HG03025 (cell line): ENCODE measurements around the gene NKX3-2.

Experiments used
- ATAC-seq: cut with Tn5 transposase; IDR thresholded peaks from one replicate; pipeline ENCODE4 v1.9.1; 2021; ENCODE audit warnings: mild to moderate bottlenecking, moderate library complexity; ENCODE audit not compliant: unreplicated experiment, low FRiP score

The NKX3-2 gene

DNA sequence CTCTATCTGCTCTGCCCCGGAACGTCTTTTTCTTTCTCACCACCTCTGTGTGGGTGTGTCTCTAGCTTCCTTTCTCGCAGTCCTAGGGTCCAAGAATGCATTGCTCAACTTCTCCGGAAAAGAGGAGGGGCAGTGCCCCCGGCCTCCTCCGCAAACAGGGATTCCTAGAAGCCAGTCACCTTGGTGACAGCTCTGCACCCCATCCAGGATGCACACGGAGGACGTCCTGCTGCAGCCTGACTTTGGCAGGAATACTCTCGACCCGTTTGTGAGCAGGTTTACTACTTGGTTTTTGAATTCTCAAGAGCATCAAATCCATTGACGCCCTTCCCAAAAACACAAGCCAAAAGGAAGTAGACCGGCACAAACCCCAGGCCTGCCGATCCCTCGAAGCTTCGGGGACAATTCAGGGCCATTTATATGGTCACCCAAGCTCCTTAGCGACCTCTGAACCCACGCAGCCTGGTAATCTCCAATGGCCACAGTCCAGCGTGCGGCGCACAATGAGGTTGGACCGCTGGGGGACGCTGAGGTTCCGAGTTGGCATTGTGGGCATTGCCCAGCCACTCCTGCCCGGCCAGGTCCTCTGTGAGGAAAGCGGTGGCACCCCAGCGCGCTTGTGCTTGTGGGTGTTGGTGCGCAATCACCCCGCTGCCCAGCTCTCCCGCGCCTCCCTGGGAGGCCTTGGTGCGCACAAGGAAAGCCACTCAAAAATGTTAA is 9.8 kb downstream of the NKX3-2 start:
- no peak for ATAC-seq

- ATAC-seq: no peak
Observed at GRCh38 chr4:13533670-13534343, 10.5 kb downstream of the NKX3-2 start.

DNA sequence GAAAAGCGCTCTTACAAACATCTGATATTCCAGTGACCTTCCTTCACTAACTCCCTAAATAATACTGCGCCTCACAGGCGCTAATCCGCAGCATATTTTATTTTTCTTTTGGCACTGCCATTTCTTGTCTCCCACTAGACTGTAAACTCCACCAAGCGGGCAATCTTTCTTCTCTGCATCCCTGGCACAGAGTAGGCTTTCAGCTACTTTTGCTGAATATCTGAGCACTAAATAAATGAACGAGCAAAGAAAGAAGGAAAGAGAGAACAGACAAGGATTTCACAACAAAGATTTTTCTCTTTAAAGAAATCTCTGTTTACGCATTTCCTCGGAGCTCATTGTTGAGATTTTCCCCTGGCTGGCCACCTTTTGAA is 12.7 kb downstream of the NKX3-2 start:
- ATAC-seq: no peak

DNA sequence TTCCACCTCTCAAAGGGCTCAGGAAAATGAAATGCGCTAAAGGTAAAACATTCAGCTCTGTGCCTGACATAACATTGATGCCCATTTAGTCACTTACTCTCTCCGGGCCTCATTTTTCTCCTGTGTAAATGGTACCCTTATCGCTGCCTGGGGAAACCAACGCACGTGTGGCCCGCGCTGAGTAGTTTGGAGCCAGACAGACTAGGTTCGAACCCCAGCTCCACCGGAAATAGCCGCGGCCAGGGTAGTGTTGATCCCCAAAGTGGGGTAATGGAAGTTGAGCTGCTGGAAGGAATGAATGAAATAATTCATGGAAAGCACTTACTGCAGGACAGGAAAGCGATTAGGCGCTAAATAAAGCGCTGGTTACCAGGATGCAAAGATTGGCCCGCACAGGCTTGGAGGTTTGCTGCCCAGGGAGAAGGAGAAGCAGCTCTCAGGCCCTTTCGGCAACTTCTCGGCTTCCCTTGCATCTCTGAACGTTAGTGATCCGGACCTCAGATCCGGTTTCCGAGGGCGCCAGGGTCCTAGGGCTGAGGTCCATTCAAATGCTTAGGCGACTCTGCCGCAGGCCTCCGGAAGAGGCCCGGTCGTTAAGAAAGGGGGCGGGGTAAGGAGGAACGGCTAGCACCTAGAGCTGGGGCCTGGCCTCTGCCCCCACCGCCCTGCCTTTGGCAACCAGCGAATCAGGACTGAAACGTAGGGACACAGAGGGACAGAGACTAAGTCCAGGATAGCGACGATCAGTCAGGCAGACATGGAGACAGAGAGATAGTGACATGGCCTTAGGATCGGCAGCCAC is 13.3 kb downstream of the NKX3-2 start:
- no peak for ATAC-seq

DNA sequence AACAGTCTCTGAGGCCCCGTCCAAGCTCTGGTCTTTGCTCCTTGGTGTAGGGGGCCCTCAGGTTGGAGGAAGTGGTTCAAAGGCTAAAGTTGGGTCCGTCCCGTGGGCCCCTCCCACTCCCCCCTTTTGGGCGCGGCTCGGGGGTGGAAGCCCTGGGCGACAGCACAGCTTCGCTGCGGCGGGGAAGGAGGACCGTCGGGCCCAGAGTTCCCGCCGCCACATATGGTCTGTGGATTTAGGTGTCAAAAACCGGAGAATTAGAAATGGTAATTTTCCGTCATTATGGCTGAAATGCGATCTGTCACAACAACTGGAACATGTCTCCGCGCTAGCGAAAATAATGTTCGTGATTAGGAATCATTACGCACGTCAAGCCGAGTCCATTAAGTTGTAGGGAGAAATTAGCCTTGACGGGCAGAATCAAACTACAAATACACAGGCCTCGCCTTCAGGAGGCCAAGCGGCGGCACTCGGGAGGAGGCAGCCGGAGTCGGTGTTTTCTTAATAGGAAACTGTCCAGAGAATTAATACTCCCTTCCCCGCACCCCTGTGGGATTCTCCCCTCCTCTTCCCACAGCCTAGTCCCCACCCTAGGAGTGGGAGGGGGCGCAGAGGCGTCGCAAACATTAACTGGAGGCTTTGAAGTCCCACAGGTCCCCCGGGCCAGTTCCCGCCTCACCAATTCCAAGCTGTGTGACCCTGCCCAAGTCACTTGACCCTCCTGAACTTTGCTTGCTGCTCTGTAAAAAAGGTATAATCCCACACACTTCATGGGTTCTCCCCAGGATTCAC is 15.0 kb downstream of the NKX3-2 start:
- ATAC-seq: no peak

DNA sequence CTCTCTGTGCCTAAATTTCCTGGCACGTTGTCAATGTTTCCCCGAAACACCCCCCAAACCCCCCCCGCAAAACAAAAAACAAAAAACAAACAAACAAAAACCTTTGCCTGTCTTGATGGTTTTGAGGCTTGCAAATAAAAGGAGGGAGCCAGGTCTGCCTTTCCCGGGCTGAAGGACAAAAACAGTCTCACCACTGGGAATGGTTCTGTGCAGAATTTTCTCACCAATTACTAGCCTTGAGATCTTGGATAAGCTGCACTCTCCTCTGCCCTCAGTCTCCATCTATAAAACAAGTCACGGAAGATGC is 15.5 kb downstream of the NKX3-2 start:
- ATAC-seq: no peak

GRCh38 chr4:13527981-13528820 is 16.1 kb downstream of the NKX3-2 start:
- peak; percentile 80 for ATAC-seq

- no peak for ATAC-seq
Observed at GRCh38 chr4:13527192-13527980, 16.9 kb downstream of the NKX3-2 start.

DNA sequence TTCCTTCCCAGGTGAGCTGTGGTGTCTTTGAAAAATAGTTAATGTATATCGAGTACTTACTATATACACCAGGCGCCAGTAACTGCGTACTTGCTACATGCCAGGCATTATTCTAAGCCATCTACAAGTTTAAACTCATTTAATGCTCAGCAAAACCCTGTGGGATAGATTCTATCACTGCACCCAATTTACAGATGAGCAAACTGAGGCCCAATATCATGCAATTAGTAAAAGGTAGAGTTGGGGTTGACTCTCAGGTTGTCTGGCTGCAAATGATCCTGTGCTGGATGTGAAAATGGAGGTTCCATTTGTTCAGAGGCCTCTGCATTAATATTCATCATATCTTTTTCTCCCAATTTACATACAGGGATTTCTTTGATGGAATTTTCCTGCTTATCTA is 17.6 kb downstream of the NKX3-2 start:
- no peak for ATAC-seq

DNA sequence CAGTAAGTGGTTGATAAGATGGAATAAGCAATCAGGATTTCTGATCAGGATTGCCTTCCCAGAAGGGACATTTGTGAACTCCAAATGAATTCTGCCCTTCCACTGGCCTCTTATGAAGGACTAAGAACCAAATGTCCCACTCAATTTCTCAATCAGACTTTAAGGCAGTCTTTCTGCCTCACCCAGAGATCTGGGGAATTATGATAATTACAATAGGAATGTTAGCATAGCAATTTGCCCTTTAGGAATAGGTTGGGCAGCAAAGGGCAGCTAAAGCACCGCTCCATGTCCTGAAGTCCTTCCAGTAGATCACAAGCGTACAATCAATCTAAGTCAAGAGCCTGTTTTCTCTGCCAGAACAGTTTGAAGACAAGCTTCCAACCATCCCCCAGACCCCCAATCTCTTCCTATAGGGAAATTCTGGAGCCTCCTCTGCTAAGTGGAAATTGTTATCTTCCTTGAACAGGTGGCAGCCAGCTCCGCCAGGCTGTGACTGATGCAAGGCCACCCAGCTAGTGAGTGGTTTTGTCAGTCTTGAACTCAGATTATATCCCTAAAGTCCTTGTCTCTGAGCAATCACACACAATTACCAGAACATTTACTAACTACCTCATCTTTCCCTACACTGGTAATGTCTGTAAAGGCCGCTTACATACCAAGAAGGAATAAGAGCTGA is 18.6 kb downstream of the NKX3-2 start:
- ATAC-seq: no peak

DNA sequence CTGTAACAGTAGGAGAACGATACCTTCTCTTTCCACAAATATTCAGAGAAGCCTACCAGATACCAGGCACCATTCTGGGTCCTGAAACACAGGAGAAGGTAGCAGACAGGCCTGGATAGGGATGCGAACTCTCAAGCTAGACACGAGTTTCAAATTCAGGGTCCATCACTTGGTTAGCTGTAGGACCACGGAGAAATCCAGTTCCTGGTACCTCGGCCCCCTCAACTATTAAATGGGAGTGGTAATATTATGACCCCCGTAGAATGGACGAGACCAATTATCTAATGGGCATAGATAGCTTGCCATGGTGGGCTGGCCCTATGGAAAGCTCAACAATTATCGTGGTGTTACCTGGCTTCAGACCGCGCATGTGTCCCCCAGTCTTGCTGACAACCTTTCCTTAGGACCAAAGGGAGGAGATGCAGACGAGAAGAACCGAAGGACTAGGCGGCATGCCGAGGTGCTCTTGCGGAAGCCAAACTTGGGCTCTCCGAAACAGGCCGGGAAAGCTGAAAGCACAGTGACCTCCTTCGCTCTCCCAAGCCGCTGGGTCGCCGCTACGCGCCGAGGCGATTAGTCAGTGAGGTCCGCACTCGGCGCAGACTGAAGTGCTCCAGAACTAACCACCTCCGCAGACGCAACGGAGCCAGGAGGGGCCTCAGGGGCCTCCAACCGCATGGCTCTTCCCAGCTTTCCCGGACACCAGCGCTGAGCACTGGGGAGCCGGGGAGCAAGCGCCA is 19.6 kb downstream of the NKX3-2 start:
- no peak for ATAC-seq

DNA sequence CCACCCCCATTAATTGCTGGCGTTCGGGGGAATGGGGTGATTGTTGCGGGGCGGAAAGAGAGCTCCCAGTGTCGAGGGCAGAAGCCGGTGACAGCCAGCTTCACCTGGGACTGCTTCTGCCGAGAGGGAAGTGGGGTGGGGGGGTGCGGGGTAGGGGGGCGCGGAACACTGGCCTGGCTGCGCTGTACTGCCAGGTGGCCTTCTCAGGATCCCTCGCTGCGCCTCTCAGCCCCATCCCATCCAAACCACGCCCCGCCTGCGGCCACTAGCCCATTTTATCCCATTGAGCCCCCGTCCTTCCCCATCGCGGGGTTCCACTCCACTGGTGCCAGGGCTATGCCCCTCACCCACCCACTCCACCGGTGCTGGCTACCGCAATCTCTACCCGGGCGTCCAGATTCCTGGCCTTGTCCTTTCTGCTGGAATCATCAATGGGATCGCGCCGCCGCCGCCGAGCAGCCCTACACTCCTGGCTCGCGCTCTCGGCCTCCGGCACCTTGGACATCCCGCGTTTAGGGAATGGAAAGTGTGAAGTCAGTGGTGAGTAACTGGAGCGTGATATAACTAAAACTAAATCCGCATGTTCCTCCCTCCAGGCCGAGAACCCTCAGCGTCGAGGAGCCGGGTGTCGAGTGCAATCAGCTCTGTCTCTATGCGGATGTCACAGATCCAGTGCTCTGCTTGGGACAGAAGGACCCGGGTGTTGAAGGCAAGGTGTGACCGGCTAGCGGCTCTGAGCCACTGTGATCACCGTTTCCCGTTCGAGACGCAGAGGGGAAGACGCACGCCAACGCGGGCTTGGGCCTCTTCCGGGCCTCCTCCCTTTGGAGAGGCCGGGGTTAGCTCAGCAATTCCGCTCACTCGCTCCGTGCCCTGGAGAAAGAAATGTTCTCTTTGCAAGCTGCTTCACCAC is 20.5 kb downstream of the NKX3-2 start:
- ATAC-seq: no peak

- no peak for ATAC-seq
Observed at GRCh38 chr4:13523105-13523477, 21.2 kb downstream of the NKX3-2 start.

DNA sequence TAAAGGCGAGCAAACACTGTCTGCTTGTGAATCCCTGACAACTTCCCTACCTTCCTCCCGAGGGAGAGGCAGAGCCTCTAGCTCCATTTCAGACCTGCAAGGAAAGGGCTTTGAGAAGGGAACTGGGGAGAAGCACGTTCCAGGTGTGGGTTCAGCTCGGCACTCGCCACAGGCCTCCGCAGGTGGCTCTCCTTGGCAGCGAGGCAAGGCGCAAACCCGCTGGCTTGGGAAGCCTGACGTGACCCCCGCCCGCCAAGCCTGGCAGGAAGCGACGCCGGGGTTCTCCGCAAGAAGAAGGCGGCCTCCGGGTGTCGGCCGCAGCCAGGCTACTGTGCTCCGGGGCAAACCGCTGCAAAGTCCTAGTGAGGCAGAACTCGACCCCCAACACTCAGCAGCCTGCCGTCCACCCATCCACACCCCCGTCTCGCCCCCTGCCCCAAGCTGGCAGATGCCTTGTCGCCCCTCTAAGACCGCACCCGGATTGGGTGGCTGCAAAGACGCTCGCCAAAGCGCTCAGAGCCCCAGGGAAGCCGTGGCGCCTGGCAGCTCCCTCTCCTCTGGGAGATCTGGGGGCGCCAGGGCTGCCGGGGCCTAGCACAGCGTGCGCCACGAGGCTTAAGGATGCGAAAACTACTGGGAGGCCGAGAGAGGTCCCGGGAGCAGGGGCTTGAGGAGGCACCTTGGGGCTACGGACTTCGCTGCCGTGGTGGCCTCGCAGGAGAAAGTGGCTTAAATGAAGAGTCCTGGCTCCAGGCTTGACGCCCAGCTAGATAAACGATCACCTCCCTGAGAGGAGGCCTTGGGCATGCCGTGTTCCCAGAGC is 21.8 kb downstream of the NKX3-2 start:
- no peak for ATAC-seq

GRCh38 chr4:13521047-13521446 is 23.3 kb downstream of the NKX3-2 start:
- ATAC-seq: no peak

GRCh38 chr4:13516315-13516860 is 27.9 kb downstream of the NKX3-2 start:
- ATAC-seq: no peak
